ENCODE results near the gene TRAPPC14. TPM values are rescaled to one million over a fixed set of nuclear protein-coding genes. Genes with fewer than 3 reads are reported as not detected.
"Not testable (repeated sequence)": the region's sequence is repeated elsewhere in the genome, so short reads cannot be mapped to it uniquely, and the experiment has no call there.

TRAPPC14 gene
- total RNA-seq, 4 donors from 2014 or later: 11.1 to 21.1 (median 11.8) TPM

- 75 to 82% methylated on average over 2 of the region's 2 CpGs for WGBS, 2 donors
- no peak for DNase-seq
- no peak overlapping the region for H3K4me3 ChIP-seq (replicated peaks in 1 of 3)
- no peaks in the 10 kb centered on the region for H3K27me3 ChIP-seq
- TF ChIP-seq CTCF (IDR thresholded peaks at IDR 0.05) (no peak), POLR2A (IDR thresholded peaks at IDR 0.05) (no peak)
- H3K36me3 ChIP-seq: no peaks in the 10 kb centered on the region
- peaks cover 0 to 15% of the 10 kb centered on the region in 2 donors for H3K4me1 ChIP-seq
- intact Hi-C loops (cut with DNase I): no loop called here
- H3K9me3 ChIP-seq: no peaks in the 10 kb centered on the region
- no peak overlapping the region for H3K27ac ChIP-seq
Measured at GRCh38 chr7:100195222-100195621, 36.7 kb upstream of the TRAPPC14 start.

GRCh38 chr7:100192969-100193368 lies 34.4 kb upstream of the TRAPPC14 start:
- 77 to 98% methylated on average over 3 of the region's 3 CpGs for WGBS, 2 donors

GRCh38 chr7:100192281-100192862 lies 33.8 kb upstream of the TRAPPC14 start:
- intact Hi-C loops (cut with DNase I): not testable (repeated sequence)

More at GRCh38 chr7:100192969-100193368, 34.4 kb upstream of the TRAPPC14 start:
- DNase-seq: no peak
- TF ChIP-seq CTCF (IDR thresholded peaks at IDR 0.05) (no peak), POLR2A (IDR thresholded peaks at IDR 0.05) (no peak)
- Histone ChIP-seq H3K27me3 (no peaks in the 10 kb centered on the region), H3K4me3 (replicated peaks in 1 of 3) (no peak overlapping the region), H3K36me3 (no peaks in the 10 kb centered on the region), H3K4me1 (peaks cover 0 to 15% of the 10 kb centered on the region in 2 donors), H3K27ac (no peak overlapping the region), H3K9me3 (no peaks in the 10 kb centered on the region)
- intact Hi-C loops (cut with DNase I): no loop called here

GRCh38 chr7:100191775-100192174 lies 33.3 kb upstream of the TRAPPC14 start:
- Histone ChIP-seq H3K4me3 (replicated peaks in 1 of 3) (no peak overlapping the region), H3K36me3 (no peaks in the 10 kb centered on the region), H3K9me3 (no peaks in the 10 kb centered on the region), H3K27ac (peak overlapping the region in 1 of 3 donors; percentile 68), H3K27me3 (no peaks in the 10 kb centered on the region), H3K4me1 (peaks cover 0 to 15% of the 10 kb centered on the region in 2 donors)
- TF ChIP-seq CTCF (IDR thresholded peaks at IDR 0.05) (no peak), POLR2A (IDR thresholded peaks at IDR 0.05) (no peak)
- no peak for DNase-seq
- WGBS, 2 donors: 29% methylated on average over 2 of the region's 2 CpGs
- intact Hi-C loops (cut with DNase I): no loop called here

More at GRCh38 chr7:100192281-100192862, 33.8 kb upstream of the TRAPPC14 start:
- WGBS, 2 donors: 71 to 81% methylated on average over 6 of the region's 6 CpGs
- H3K27me3 ChIP-seq; H3K9me3 ChIP-seq; H3K36me3 ChIP-seq; H3K4me3 ChIP-seq (replicated peaks in 1 of 3): not testable (repeated sequence)
- H3K4me1 ChIP-seq: peaks cover 0 to 15% of the 10 kb centered on the region in 2 donors
- DNase-seq: peak in 1 of 2 donors; percentile 29
- peak overlapping the region in 1 of 3 donors; percentile 68 for H3K27ac ChIP-seq

GRCh38 chr7:100190048-100190711 lies 31.7 kb upstream of the TRAPPC14 start:
- intact Hi-C loops (cut with DNase I): no loop called here
- TF ChIP-seq CTCF (IDR thresholded peaks at IDR 0.05): peak in 2 of 6 experiments; percentile 6 to 18
- TF ChIP-seq POLR2A (IDR thresholded peaks at IDR 0.05): no peak
- 69 to 75% methylated on average over 4 of the region's 4 CpGs for WGBS, 2 donors

More at GRCh38 chr7:100190048-100190711, 31.7 kb upstream of the TRAPPC14 start:
- Histone ChIP-seq H3K27ac (no peak overlapping the region), H3K4me3 (replicated peaks in 1 of 3) (no peak overlapping the region), H3K9me3 (no peaks in the 10 kb centered on the region), H3K27me3 (no peaks in the 10 kb centered on the region), H3K4me1 (peaks cover 0 to 15% of the 10 kb centered on the region in 2 donors), H3K36me3 (no peaks in the 10 kb centered on the region)
- DNase-seq: no peak

Data from thyroid gland (tissue), 4 donors.